Adrenal gland (tissue), 12 donors: ENCODE data around the gene NRP1. TPM values are rescaled to one million over a fixed set of nuclear protein-coding genes. Genes with fewer than 3 reads are reported as not detected.

Source experiments
- DNase-seq, 7 donors: peaks; one replicate each; pipeline ENCODE4 v3.0.0-alpha.2; 2019 to 2020
- H3K27ac ChIP-seq, 5 donors: fragments of 200-600 bp; sonication (generic) in 4 of 5; 1 replicate in 3 of 5; 2 replicates in 2 of 5; pipeline versions ENCODE4 v1.5.1 to v1.8.0; 2016 to 2020; ENCODE audit warnings: mild to moderate bottlenecking in 1 of 5
- H3K27me3 ChIP-seq: fragments of 200-600 bp; 2 replicates; pipeline ENCODE4 v1.8.0; 2021
- H3K36me3 ChIP-seq, 2 donors: fragments of 200-600 bp; replicated peaks in 1 of 2; 1 replicate in 1 of 2; 2 replicates in 1 of 2; pipeline versions ENCODE4 v1.5.1 to v1.8.0; 2018 to 2022
- H3K4me1 ChIP-seq, 2 donors: fragments of 200-600 bp; replicated peaks in 1 of 2; 1 replicate in 1 of 2; 2 replicates in 1 of 2; pipeline versions ENCODE4 v1.5.1 to v1.8.0; 2018 to 2021
- H3K4me3 ChIP-seq, 4 donors: fragments of 200-600 bp; sonication (generic) in 3 of 4; one replicate each; pipeline ENCODE4 v1.5.1; 2016 to 2018
- H3K9me3 ChIP-seq, 3 donors: fragments of 200-600 bp; sonication (generic) in 1 of 3; replicated peaks in 1 of 3; 1 replicate in 2 of 3; 2 replicates in 1 of 3; pipeline versions ENCODE4 v1.5.1 to v1.8.0; 2016 to 2021
- CTCF ChIP-seq, 6 experiments: fragments of 450-650 bp in 4 of 6; fragments of 200-600 bp in 2 of 6; sonication (generic) in 1 of 6; IDR thresholded peaks; 1 replicate in 5 of 6; 2 replicates in 1 of 6; pipeline versions ENCODE4 v1.5.1 to v1.8.0; 2016 to 2021; ENCODE audit warnings: antibody characterized with exemption in 6 of 6, mild to moderate bottlenecking in 2 of 6, moderate library complexity in 1 of 6
- POLR2A ChIP-seq, 2 donors: fragments of 450-650 bp; IDR thresholded peaks; one replicate each; pipeline ENCODE4 v1.6.1; 2017; ENCODE audit warnings: antibody characterized with exemption in 2 of 2, mild to moderate bottlenecking in 2 of 2, moderate library complexity in 1 of 2
- WGBS, 4 donors: extraction: QIAGEN DNeasy Blood & Tissue Kit in 2 of 4; methylation state at CpG; one replicate each; pipeline versions ENCODE4 v1.1.5 to v1.1.7; 2013 to 2017; 5-methylcytosine and 5-hydroxymethylcytosine counted together
- intact Hi-C, 2 donors: fragments of 100-400 bp; cut with DNase I; formaldehyde crosslinking; loops; one replicate each; pipeline versions ENCODE4 v1.14.1 to v1.15.0; 2022 to 2023
- polyA plus RNA-seq, 3 donors: library from polyadenylated mRNA; stranded (reverse); fragments of 200-250 nt in 2 of 3; fragments of 350-450 nt in 1 of 3; fragmentation: Illumina TruSeq in 1 of 3; extraction: RNeasy Lipid Tissue Mini Kit (QIAGEN cat#74804) in 1 of 3; gene quantifications; one replicate each; pipeline ENCODE4 v1.2.3, GENCODE V29; 2013 to 2014
- total RNA-seq, 9 donors: library from RNA; depleted of rRNA in 4 of 9; stranded (reverse); fragments of >200 nt in 4 of 9; fragments of 120-200 nt in 1 of 9; fragmentation: NEBNext Ultra II Directional in 1 of 9; extraction: Animal tissue kit (Norgen Biotek cat#: 25700) in 1 of 9; gene quantifications; one replicate each; pipeline versions ENCODE4 v1.1.0 to v1.2.4, GENCODE V29; 2013 to 2023
- donor health status: healthy with polysubstance abuse.
- donor health status: Bipolar disorder and iron deficiency.
- donor health status: DM: yes; HTN: yes; CAD: no.
- donor health status: DM: no; HTN: no; CAD: no.
- donor health status: DM: no; HTN: no; CAD: no.
- donor health status: DM: yes; HTN: yes; CAD: no.

Gene NRP1
- total and polyA plus RNA-seq, 12 donors, result 20.2 to 151 (median 92.1) TPM

GRCh38 chr10:33291053-33291592 lies 43.3 kb downstream of the NRP1 start:
- Histone ChIP-seq H3K4me3 (no peak overlapping the region), H3K4me1 (peaks cover 0 to 33% of the 10 kb centered on the region in 2 donors), H3K36me3 (peaks cover 0 to under 1% of the 10 kb centered on the region in 2 donors), H3K9me3 (no peaks in the 10 kb centered on the region), H3K27ac (peak overlapping the region in 1 of 5 donors; percentile 31), H3K27me3 (no peaks in the 10 kb centered on the region)
- no peak for DNase-seq
- WGBS, 4 donors, result 72 to 80% (median 74%) methylated on average over 5 of the region's 5 CpGs
- intact Hi-C loops, result no loop called here
- TF ChIP-seq POLR2A (IDR thresholded peaks at IDR 0.05) (no peak), CTCF (IDR thresholded peaks at IDR 0.05) (no peak)

DNA sequence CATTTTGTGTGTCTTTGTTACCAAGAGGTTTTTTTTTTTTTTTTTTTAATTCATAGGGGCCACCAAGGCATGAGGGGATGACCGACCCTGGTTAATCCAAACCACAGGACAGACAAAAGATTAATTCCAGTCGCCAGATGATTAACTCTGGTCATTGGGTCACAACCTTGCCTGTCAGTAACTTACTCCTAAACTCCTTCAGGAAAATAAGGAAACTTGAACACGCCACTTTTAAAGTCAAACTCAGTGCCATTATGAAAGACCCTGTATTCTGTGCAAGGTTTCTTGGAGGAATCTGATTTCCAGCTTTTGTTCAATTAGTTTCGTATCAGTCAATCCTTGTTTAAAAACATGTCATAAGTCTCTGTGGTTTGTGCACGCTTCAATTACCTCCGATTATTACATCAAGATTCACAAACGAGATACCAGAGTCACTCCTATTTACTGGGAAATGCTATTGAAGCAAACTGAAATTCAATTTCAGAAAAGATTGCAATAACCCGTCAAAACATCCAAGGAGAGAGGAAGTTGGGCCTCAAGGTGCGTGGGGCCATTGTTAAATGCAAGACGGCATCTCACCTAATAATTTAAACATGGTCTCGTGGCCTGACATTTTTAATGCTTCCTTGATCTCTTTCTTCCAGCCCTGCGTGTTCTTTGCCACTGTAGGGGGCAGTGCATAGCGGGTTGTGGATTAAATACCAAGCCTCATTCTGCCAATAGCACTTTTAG lies 44.0 kb downstream of the NRP1 start:
- TF ChIP-seq CTCF (IDR thresholded peaks at IDR 0.05) (no peak), POLR2A (IDR thresholded peaks at IDR 0.05) (no peak)
- WGBS, 4 donors, result 72 to 79% (median 75%) methylated on average over 13 of the region's 13 CpGs
- H3K4me1 ChIP-seq, result peaks cover 0 to 38% of the 10 kb centered on the region in 2 donors

DNA sequence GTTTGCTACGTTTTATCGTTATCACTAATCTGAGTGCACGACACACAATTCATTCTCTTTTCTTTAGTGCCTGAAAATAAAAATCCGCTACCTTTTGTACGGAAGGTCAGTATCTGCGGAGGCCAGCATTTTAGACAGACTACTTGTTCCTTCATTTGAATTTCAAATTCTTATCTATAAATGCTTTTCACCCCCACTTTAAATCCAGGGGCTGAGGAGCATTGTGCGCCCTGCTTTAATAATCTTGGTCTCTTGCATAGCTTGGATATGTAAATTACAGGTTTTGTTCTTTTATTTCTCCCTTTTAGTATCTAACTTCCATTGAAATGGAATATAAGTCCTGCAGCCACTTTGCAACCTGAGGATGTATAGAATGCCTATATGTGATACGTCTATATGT lies 44.7 kb downstream of the NRP1 start:
- Histone ChIP-seq H3K4me3 (no peak overlapping the region), H3K36me3 (no peaks in the 10 kb centered on the region), H3K4me1 (peaks cover 0 to 45% of the 10 kb centered on the region in 2 donors), H3K27ac (no peak overlapping the region), H3K9me3 (no peaks in the 10 kb centered on the region), H3K27me3 (no peaks in the 10 kb centered on the region)
- intact Hi-C loops, result no loop called here
- no peak for DNase-seq
- 86 to 92% (median 89%) methylated on average over 8 of the region's 8 CpGs for WGBS, 4 donors
- TF ChIP-seq POLR2A (IDR thresholded peaks at IDR 0.05), result no peak
- TF ChIP-seq CTCF (IDR thresholded peaks at IDR 0.05), result no peak

More for the DNA sequence above, 44.0 kb downstream of the NRP1 start:
- Histone ChIP-seq H3K27ac (peak overlapping the region in 1 of 5 donors; percentile 31), H3K27me3 (no peaks in the 10 kb centered on the region), H3K36me3 (no peaks in the 10 kb centered on the region), H3K4me3 (no peak overlapping the region), H3K9me3 (no peaks in the 10 kb centered on the region)
- DNase-seq, result no peak
- intact Hi-C loops, result no loop called here

GRCh38 chr10:33288127-33288526 lies 46.3 kb downstream of the NRP1 start:
- H3K27me3 ChIP-seq, result no peaks in the 10 kb centered on the region
- H3K4me1 ChIP-seq, result peaks cover 0 to 45% of the 10 kb centered on the region in 2 donors
- no peak overlapping the region for H3K27ac ChIP-seq
- WGBS, 4 donors, result 61 to 77% (median 66%) methylated on average over 1 to 3 of the region's 3 CpGs
- TF ChIP-seq CTCF (IDR thresholded peaks at IDR 0.05) (no peak), POLR2A (IDR thresholded peaks at IDR 0.05) (no peak)
- no peak overlapping the region for H3K4me3 ChIP-seq
- DNase-seq, result no peak
- intact Hi-C loops, result no loop called here
- no peaks in the 10 kb centered on the region for H3K36me3 ChIP-seq
- no peaks in the 10 kb centered on the region for H3K9me3 ChIP-seq
